SIG-M5 treated with dmso at 0.1 percent for 504 hours (cell line): Measurements from ENCODE around the gene LGR5.

ENCODE experiments used
- DNase-seq: peaks from one replicate; lab custom pipeline; 2025; ENCODE audit not compliant: unreplicated experiment; lab: John Stamatoyannopoulos, UW

Gene LGR5

DNA sequence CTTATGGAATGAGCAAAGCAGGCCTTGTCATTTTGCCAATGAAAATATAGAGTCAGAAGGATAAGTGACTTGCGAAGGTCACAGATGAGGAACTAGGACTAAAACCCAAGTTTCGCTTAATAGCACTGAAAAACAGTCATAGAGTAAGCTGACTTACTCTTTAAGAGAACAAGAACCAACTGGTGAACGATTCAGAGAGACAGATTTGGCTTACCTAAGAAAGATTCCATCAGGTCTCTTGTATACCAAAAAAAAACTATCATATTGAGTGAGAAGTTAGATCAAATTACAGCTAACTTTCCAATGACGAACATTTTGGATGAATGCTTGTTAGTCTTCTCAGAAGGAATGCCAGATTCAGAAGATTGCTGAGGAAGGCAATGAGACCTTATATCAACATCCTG is 149.9 kb downstream of the LGR5 start:
- no peak for DNase-seq

DNA sequence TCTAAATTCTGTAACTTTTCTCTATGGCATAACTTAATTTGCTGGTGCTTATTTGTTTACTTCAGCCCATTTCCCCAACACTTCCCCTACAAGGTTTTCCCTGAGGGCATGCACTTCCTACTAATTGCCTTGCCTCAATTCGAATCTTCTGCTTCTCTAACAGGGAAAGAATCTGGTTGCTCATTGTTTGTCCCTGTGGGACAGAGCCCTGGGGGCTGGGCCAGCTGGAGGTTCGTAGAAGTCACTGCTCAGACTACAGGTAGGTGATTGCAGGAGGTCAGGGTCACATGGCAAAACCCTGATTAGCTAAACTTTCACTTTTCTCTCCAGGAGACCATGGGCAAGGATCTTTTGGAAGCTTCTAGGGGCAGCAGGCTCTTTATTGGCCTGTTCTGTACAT is 152.0 kb downstream of the LGR5 start:
- DNase-seq: no peak

DNA sequence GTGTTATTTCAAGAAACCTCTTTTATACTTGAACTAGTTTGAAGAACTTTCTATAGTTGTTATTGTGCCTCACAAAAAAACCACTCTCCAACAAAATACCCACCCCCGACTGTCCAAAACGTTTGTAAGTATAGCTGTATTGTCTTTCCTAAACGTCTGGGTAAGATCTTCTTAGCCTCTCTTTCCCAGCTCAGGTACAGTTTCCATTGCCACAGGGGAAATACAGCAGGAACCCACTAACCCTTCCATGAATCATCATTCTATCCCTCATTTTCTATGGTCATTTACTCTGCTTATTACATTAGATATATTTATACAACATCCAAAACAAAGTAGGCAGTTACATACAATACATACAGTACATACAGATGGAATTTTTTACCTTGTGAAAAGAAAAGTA is 153.2 kb downstream of the LGR5 start:
- no peak for DNase-seq

DNA sequence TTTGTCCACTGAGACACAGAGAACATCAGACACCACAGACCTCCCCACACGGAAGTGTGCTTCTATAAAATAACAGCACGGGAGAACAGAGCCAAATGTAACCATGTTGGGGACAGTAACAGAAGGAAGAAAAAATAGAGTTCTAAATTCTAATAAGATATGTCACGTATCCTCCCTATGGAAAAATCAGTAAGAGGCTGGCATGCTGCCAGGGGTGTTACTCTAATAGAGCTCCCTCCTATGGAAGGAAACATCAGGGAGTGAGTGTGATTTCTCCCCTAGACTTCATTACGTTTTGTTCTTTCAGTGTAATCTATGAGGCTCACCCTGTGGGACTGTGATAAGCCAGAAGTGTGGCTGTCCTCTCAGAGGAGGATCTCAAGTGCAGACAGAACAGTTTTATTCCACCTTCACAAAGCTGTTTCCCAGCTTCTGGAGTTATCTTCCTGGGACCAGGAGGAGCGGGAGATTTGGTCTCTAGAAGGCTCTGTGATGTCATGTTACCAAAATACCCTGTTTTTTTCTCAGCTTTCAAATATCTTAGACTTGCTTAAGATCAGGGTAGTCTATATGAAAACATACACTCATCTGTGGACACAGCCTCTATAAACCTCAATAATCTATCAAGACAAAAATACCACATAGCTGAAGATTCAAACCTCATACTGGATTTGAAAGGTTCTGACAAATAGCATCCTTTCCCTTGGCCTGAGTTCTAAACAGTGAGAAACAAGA is 154.8 kb downstream of the LGR5 start:
- DNase-seq: no peak

DNA sequence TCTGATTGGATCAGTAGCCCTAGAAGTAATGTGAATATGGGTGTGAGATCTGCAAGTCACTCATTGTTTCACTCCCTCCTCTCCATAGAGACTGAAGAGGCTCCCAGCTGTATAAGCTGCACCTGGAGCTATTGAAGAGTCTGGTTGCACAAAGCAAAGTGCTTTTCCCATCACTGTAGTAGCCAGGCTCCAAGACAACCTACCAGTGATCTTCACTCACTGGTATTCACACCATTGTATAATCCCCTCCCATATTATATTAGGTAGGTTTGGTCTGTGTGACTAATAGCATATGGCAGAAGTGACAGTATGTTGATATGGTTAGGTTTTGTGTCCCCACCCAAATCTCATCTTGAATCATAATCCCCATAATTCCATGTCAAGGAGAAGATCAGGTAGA is 159.6 kb downstream of the LGR5 start:
- DNase-seq: no peak

DNA sequence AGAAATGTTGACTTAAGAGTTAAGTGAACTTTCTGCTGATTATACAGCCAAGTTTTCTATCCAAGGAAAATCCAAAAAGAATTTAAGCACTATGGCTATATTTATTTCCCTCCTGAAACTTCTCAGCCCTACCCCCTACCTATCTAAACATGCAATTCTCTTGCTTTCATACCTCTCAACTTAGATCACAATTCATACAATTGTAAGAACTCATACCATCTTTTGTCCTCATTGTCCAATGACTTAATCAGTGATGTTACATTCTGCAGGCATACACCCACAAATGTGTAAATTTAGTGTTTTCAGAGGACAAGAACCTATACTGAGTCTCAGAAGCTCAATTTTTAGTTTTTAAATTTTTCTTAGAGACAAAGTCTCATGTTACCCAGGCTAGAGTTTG is 161.9 kb downstream of the LGR5 start:
- no peak for DNase-seq

DNA sequence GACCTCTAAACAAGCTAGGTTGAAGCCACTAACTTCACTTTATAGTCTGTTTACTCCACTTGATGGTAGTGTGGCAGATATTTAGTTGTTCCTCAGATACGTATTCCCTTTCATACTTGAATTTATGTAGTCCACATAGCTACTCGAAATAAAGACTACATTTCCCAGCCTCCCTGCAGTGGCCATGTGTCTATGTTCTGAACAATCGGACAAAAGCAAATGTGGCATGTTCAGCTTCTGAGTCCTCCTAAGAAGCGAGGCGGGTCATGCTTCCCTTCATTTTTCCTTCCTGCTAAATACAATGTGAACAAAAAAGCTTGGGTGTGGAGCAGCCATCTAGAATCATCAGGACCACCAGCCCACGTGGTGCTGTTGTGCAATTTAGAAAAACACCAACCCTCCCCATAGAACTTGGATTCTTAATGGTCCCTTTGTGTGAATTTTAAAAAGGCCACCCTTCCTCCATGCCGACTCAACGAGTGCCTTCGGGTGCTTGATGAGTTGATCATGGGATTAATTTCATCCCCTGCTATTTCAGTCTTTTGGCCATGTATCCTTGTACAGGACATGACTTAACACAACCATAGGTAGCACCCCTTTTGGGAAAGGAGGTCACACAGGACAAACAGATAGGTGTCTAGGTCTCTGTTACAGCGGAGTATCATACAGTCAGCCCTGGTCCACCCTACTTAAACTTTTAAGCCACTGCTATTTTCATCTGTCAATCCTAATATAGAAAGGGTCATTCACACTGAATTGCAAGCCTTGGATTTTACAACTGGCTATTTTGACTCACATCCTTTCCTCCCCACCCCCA is 163.4 kb downstream of the LGR5 start:
- DNase-seq: no peak

DNA sequence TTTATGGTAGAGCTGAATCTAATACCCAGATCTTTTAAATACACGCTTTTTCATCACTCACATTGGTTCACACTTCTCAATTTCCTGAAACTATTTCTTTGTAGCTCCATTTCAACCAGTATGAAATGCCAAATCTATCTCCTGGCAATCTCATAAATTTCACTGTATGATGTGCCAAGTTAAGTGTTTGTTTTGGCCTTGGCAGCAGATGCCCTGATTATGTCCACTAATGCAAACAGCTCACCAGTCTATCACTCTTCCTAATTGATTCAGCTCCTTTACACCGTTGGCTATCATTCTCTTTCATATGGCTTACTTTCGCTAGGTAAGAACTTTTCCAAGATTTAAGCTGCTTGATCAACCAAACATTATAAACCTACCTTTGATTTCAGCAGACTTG is 165.4 kb downstream of the LGR5 start:
- DNase-seq: no peak

DNA sequence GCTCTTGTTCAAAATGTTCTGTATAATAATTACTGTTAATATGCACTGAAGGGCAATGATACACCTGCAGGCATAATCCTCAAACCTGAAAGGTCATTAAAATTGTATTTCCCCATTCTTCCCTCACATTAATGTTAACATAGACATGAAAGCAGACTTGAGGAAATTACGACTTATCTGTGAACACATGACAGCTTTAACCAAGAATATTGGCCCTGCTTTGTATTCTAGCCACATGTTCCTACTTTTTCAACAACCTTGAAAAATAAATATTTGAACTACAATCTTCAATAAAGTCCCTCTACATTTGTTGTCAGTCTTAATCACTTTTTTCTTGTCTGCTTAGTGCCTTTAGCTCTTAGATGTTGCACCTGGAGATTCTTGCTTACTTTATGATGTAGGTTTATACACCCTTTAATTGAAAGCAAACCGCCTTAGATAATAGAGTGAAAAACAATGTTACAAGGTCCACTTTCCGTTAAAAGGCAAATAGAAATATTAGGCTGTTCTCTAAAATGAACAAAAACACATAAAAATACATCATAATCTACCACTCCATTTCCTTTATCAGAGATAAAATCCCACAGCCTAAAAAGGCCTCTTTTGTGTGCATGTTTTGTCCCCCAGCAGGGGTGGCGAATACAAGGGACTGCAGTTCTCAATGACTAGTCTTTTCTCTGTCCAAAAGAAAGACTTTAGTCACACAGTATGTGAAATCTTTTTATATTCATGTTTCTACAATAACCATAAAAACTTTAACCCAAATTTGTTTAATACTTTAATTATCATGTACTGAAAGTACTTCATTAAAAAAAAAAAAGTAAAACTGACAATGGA is 168.1 kb downstream of the LGR5 start:
- no peak for DNase-seq

DNA sequence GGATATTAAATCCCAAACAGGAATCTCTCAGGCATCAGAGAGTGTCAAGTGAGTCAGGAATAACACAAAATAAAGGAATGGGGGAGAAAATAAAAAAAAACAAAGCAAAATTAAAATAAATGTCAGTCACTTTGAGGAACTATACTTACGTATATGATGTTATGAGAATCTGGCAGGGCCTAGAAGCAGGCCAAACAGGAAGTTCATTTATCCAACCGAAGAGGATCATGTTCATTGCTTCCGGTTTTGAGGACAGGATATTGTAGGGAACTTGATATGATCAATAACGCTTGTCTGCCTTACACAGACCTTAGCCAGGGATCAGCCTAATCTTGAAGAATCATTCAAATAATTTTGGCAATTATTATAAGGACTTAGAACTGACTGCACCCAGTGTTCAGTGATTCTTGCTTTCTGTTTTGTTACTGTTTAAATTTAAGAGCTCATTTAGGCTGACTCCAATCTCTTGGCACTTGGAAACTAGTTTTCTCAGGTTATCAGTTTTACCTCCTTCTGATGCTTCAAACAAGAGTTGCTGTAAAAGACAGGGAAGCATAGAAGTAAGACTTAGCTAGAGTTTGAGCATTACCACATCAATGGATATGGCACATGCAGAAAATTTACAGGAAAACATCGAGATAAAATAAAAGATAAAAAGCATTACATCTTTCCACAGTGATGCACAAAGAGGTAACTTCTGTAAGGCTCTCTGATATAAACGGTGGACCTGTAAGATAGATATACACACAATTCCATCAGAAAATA is 170.6 kb downstream of the LGR5 start:
- DNase-seq: no peak

DNA sequence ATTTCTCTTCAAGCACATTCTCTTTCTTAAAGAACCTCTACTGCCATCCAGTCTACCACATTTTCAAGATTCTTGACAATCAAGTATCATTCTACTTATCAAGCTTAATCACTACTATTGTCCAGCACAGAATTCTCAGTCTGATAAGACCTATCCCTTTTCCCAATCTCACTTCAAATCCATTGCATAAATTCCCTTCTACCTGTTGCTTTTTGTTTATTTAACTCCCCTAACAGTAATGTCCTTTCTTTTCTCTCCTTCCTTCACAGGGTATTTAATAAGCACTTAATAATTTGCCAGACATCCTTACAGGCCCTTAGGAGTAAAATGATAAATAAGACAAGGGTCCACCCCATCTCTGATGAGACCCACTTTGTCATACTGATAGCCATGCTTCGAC is 182.3 kb downstream of the LGR5 start:
- no peak for DNase-seq

DNA sequence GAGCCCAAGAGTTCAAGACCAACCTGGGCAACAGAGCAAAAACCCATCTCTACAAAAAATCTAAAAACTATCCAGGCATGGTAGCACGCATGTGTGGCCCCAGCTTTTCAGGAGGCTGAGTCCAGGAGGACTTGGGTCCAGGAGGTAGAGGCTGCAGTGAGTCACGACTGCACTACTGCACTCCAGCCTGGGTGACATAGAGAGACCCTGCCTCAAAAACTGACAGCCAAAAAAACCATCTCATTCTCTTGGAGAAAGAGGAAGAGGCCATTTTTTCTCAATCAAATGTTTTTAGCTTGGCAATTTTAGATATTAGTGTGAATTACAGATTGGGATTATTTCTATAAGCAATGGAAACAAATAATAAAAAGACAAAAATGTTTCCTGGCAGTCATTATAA is 185.9 kb downstream of the LGR5 start:
- no peak for DNase-seq

DNA sequence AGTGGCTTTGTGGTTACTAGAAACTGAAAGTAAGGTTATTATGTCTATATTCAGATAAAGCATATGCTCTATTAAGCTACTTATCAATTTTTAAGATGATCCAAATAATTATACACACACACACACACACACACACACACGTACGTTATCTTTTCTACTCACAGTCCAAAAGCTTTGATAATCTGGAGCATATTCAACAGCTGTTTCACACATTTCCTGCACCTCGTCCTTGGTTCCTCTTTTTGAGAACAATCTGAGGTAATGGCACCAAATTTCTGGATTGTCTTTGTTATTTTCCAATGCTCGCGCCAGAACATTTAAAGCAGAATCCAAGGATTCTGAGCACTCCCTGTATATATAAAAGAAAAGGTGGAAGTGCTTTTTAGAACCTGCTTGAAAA is 186.5 kb downstream of the LGR5 start:
- DNase-seq: peak; percentile 53

DNA sequence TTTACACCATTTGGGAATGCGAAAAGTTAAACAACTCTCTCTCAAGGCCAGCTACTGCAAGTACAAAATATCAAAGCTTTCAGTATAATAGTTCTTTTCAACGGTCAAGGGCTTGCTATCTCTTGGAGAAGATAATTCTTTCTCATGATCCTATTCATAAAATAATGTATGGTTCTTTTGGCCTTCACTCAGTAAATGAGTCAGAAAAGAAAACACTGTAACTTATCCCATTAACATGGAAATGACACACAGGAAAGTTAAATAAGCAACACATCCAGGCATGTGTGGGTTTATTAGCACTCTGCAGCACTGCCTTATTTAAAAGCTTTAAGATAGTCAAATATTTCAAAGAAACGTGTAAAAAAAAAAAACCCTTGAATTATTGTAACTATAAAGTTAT is 187.2 kb downstream of the LGR5 start:
- DNase-seq: no peak

DNA sequence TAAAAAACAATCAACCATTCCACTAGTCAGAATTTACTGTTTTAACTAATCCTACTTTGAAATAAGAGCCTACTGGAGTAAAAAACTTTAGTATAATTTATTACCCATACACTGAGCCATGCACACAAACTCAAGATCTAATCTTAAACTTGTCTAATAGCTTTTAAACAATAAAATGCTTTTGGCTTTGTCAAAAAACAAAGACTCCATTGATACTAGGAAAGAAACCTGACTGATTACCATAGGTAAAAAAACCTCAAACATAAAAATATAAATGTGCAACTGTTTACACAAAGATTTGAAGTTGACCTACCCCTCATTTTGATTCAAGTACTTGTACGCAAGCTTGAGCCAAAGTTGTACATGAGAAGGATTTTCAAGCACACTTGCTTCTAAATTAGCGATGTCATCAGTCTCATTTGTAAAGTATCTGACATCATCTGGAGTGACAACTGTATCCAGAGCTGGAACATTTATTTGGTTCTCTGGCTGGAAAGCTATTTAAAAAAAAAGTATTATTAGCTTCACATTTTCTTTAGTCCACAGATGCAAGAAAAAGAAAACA is 187.9 kb downstream of the LGR5 start:
- DNase-seq: no peak
